GM21390 (cell line): ENCODE measurements around the gene ANKDD1A.
A peak's percentile ranks its signal among the peaks of the same experiment; 100 is the strongest.

Experiments
- ATAC-seq: cut with Tn5 transposase; IDR thresholded peaks from one replicate; pipeline ENCODE4 v1.9.1; 2021; ENCODE audit not compliant: unreplicated experiment

Gene ANKDD1A

GRCh38 chr15:64959128-64959527, 47.4 kb downstream of the ANKDD1A start:
- ATAC-seq, result no peak

DNA sequence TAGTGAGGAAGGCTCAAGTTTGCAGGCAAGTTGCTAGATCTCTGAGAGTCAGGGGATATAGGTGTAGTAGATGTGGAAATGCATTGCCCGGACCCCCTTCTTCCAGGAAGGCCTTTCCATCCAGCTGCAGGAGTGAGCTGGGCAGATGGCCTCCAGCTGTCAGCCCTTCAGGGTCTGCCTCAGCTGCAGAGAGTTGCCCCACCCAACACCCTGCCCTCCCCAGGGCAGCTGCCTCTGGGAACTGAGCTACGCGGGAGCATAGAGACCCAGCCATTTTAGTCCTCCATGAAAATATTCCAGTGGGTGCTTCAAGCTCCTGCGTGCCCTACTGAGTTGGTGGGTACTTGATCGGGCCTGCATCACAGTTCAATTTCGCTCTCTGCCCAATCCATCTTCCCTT, 48.5 kb downstream of the ANKDD1A start:
- ATAC-seq, result no peak

DNA sequence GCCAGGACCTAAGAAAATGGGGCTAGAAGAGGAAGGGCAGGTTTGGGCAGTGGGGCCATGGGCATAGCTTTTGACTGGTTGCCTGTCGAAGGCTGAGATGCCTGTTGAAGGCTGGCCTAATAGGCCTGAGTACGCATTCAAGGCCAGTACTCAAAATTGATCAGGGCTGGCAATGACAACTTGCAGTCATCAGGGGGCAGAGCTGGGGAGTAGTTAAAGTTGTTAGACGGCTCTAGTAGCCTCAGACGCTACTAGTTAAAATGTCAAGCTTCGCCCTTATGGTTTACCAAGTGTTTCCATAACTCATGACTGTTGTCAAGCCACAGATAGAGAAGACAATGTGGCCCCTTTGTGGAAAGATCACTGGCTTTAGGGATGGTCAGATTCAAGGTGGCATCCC, 49.3 kb downstream of the ANKDD1A start:
- ATAC-seq, result no peak

- no peak for ATAC-seq
Observed at GRCh38 chr15:64969401-64969800, 57.7 kb downstream of the ANKDD1A start.

- ATAC-seq, result no peak
Observed at GRCh38 chr15:64970698-64971097, 59.0 kb downstream of the ANKDD1A start.

DNA sequence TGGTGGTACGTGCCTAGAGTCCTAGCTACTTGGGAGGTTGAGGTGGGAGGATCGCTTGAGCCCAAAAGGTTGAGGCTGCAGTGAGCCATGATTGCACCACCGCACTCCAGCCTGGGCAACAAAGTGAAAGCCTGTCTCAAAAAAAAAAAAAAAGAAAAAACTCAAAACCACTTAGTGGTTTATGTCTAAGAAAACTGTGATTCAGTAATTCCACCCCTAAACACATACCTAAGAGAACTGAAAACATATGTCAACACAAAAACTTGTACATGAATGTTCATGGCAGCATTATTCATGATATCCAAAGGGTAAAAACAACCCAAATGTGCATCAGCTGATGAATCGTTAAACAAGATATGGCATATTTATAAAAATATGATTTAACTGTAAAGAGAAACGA, 63.7 kb downstream of the ANKDD1A start:
- no peak for ATAC-seq

DNA sequence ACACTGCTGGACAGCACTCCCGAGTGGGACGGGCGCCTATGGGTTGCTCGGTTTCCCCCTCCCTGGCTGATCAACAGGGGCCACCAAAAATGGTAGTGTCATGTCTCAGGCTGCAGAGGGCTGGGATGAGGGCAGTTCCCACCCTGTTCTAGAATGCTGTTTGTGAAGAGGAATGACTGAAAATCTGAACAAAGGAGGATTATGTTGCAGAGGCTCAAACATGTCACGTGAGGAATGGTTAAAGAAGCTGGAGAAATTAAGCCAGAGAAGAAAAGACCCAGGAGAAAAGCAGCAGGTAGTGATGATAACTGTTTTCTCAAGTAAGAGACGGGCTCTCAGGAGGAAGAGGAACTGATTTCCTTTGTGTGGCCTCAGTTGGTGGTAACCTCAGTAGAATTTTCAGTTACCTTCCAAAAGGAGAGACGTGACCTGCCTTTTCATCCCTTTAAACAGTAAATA, 67.6 kb downstream of the ANKDD1A start:
- ATAC-seq, result no peak

GRCh38 chr15:64981812-64982431, 70.2 kb downstream of the ANKDD1A start:
- no peak for ATAC-seq

- no peak for ATAC-seq
Observed at GRCh38 chr15:64982472-64982871, 70.8 kb downstream of the ANKDD1A start.

DNA sequence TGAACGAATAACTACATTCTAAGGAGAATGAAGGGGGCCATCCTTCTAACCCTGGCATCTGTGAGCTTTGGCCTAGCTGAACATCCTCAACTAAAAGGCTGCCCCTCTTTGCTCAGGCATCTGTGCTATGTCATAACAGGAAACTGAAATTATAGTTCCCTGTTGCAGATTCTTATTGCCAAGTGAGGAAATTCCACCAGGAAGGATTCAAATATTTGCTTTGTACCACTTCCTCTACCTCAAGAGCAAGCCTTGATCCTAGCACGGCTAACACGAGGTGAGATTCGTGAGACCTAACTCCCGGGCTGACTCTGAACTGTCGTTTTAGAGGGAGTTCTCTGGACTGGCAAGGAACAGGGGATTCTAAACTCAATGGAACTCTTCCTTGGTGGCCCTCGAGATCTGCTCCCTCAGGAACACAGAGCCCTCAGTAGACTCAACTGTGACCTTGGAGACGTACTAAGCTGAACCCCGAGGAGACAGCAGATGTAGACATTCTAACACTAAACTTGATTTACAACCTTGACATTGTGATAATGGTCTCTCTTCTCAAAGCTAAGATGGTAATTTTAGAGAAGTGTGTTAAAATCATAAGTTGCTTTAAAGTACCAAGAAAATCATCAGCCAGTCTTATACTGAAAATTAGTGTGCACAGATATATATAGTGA, 73.8 kb downstream of the ANKDD1A start:
- no peak for ATAC-seq

DNA sequence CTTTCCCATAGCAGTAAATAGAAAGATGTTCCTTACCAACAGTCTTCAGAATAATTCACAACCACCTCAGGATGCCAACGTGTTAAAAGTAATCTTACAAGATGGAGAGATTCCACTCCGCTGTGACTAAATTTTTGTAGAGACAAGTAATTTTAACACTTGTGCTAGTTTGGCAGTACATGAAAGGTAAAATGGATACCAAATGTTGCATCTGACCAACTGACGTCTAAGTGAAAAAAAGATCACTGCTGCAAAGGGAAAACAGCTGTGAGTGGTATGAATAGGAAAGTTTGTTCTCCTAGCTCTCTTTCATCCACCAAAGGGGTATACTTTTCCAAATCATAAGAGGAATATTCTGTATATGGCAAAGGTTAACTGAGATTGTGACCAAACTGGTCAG, 75.4 kb downstream of the ANKDD1A start:
- no peak for ATAC-seq

DNA sequence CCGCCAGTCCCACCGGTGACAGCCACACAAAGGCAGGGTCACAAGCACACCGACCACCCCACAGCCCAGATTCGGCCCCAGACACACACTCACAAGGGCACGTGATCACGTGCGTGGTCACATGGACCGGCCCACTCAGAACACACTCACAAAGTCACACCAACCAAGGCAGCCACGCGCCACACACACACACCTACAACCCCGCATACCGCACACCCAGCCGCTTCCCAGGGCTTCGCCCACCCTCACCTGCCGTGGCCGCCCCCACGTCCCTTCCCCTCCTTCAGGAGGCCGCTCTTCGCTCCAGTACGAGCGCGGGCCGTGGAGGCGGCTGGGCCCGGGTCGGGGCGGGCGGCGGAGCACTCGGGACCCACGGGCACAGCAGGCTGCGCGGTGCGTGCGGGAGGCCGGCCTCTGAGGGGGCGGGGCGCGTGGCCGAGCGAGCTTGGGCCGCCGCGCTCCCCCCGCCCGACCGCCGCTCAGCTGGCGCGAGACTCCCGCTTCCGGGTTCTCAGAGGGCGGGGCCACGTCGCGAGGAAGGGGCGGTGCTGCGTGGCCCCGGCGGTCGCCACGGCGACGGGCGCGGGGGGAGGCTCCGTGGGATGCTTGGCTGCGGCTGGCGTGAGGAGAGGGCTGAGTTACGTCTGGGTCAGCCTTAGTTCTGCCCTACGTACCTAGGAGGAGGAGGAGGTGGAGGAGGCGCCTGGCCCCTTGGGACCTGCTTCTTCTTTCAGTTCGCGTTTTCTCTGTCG, 77.9 kb downstream of the ANKDD1A start, which contains the start of gene SPG21:
SPG21 (minus strand) TSS at position 499 of the 752 bp plus-strand sequence. CDS start 6,345 bp downstream, outside the sequence.
- ATAC-seq, result peak; percentile 95

DNA sequence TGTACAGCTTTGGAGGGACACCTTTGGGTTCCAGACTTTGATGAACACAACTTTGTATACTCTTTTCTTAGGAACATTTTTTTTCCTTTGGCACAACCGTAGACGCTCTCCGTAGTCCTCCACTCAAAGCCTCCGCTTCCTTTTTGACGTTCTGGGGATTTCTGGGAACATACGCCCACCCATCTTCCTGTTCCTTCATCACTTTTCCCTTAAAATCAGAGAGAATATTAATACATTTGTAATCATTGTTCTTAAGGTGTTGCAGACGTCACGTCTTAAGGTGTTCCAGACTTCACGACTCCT, 78.4 kb downstream of the ANKDD1A start:
- ATAC-seq, result no peak

GRCh38 chr15:64991536-64992135, 79.9 kb downstream of the ANKDD1A start:
- no peak for ATAC-seq

DNA sequence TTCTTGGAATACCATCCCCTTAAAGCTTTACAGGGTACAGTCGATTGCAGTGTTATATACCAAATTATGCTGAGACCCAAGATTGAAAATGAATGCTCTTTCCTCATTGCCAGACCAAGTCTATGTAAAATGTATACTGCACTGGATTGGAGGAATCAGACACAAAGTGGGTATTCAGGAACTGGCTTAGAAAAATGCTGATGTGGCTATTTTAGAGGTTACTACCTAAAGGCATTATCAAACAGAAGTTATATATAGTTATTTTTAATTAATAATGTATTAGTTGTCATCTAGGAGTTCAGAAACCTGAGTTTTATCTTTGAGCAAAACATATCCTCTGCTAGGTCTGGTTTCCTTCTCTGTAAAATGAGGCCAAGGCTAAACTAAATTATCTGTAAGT, 81.6 kb downstream of the ANKDD1A start:
- ATAC-seq, result no peak

DNA sequence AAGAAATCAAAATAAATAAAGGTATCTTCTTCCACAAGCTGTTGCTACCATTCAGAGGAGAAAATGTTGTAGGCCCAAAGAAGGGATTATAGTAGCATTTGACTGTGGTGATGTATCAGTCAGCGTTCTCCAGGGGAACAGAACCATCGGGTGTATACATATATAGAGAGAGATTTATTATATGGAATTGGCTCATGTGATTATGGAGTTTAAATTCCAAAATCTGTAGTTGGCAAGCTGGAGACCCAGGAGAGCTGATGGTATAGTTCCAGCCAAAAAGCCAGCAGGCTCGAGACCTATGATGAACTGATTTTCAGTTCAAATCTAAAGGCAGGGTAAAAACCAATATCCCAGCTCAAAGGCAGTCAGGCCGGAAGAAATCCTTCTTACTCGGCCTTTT, 85.4 kb downstream of the ANKDD1A start:
- ATAC-seq, result no peak

DNA sequence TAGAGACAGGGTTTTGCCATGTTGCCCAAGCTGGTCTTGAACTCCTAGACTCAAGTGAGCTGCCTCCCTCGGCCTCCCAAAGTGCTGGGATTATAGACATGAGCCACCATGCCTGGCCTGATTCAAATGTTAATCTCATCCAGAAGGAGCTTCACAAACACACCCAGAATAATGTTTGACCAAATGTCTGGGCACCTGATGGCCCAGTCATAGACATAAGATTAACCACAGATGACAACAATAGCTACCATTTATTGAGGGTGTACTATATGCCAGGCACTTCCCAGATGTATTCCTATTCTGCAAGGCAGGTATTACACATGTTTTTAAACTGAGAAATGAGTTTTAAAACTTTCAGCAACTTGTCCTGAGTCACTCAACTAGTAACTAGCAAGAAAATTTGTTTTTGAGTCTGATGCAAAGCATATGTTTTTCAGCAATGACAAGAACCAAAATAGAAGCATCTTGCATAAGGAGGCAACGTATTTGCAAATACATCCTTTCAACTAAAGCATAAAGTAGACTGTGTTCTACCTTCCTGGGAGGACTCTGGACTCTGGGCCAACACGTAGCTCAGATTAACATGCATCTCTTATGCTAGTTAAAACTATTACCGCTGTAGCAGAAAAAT, 86.2 kb downstream of the ANKDD1A start:
- ATAC-seq, result no peak

- no peak for ATAC-seq
Observed at GRCh38 chr15:65004993-65005392, 93.3 kb downstream of the ANKDD1A start.

DNA sequence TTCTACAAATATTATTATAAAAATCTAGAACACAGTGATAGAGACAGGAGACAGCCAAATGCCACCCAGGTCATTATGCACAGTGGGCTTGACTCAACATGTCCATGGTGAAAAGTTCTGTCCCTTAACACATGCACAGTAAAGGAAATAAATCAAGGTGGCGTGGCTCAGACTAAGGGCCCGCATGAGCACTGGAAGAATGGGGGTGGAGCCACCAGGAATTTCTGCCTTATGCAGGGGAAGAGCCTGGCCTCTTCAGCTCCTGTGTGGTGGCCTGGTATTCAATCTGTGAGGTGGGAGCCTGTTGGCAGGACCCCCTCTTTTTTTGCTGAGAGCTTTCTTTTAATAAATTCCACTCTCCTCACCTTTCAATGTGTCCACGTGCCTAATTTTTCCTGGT, 95.2 kb downstream of the ANKDD1A start:
- ATAC-seq, result no peak
